A673 (cell line): ENCODE measurements around the gene SEC62. TPM values are rescaled to one million over a fixed set of nuclear protein-coding genes. Genes with fewer than 3 reads are reported as not detected.

Source experiments
- BruUV-seq: library from RNA; stranded (reverse); fragments of 400-500 nt; replicated peaks from 2 replicates; lab custom pipeline; 2021; lab: Mats Ljungman, UMichigan
- CTCF ChIA-PET: fragments of 300-600 bp; sonication (Branson Sonifier 250); formaldehyde crosslinking; loops from one replicate; lab custom pipeline; 2022; ENCODE audit warnings: antibody characterized with exemption; lab: Charles Lee
- POLR2A ChIA-PET: fragments of 300-600 bp; sonication (Branson Sonifier 250); formaldehyde crosslinking; loops from one replicate; lab custom pipeline; 2022; ENCODE audit warnings: antibody characterized with exemption; ENCODE audit not compliant: low non-redundant PET; lab: Charles Lee
- DNase-seq: peaks from one replicate; pipeline ENCODE4 v3.0.0-alpha.2; 2015; ENCODE audit warnings: low spot score
- H3K27ac ChIP-seq: fragments of 200-600 bp; sonication (generic); 2 replicates; pipeline ENCODE4 v1.5.1; 2016; ENCODE audit warnings: mixed run types, low read depth, mild to moderate bottlenecking, mixed read lengths, antibody characterized with exemption, low read length; ENCODE audit not compliant: poor library complexity, severe bottlenecking
- H3K27me3 ChIP-seq: fragments of 200-600 bp; sonication (generic); replicated peaks from 2 replicates; pipeline ENCODE4 v1.6.1; 2017; ENCODE audit warnings: mixed run types, low read depth, mild to moderate bottlenecking, mixed read lengths, antibody characterized with exemption, low read length; ENCODE audit not compliant: insufficient read depth, poor library complexity
- H3K36me3 ChIP-seq: fragments of 200-600 bp; sonication (generic); 2 replicates; pipeline ENCODE4 v1.6.1; 2016; ENCODE audit warnings: mixed run types, mild to moderate bottlenecking, mixed read lengths, antibody characterized with exemption, low read length; ENCODE audit not compliant: insufficient read depth, poor library complexity, severe bottlenecking
- H3K4me1 ChIP-seq: fragments of 200-600 bp; sonication (generic); 2 replicates; pipeline ENCODE4 v1.6.1; 2017; ENCODE audit warnings: mixed run types, mild to moderate bottlenecking, mixed read lengths, antibody characterized with exemption, low read length; ENCODE audit not compliant: insufficient read depth, poor library complexity, severe bottlenecking
- H3K4me3 ChIP-seq: fragments of 200-600 bp; sonication (generic); 2 replicates; pipeline ENCODE4 v1.5.1; 2016; ENCODE audit warnings: low read depth, mixed run types, mild to moderate bottlenecking, mixed read lengths, low read length; ENCODE audit not compliant: poor library complexity, severe bottlenecking
- H3K9me3 ChIP-seq: fragments of 200-600 bp; sonication (generic); 2 replicates; pipeline ENCODE4 v1.6.1; 2016; ENCODE audit warnings: mixed run types, low read depth, mild to moderate bottlenecking, mixed read lengths, antibody characterized with exemption, low read length; ENCODE audit not compliant: poor library complexity, severe bottlenecking
- EZH2 ChIP-seq: fragments of 200-600 bp; sonication (generic); IDR thresholded peaks from 2 replicates; pipeline ENCODE4 v1.6.1; 2017; ENCODE audit warnings: borderline replicate concordance, low read depth, mild to moderate bottlenecking, mixed read lengths, antibody characterized with exemption, low read length; ENCODE audit not compliant: poor library complexity, severe bottlenecking
- intact Hi-C: fragments of 100-400 bp; cut with micrococcal nuclease; formaldehyde crosslinking; loops from one replicate; pipeline ENCODE4 v1.10.0; 2022; ENCODE audit not compliant: unreplicated experiment
- total RNA-seq: library from RNA; stranded (reverse); gene quantifications from 2 replicates; pipeline ENCODE4 v1.2.3, GENCODE V29; 2021
- TF ChIP-seq, protein P1 (sequence below): fragments of 300-800, 200-600 bp; sonication (generic); conservative IDR thresholded peaks from 2 replicates; pipeline ENCODE4 v1.5.1; 2017; ENCODE audit warnings: low read depth, mild to moderate bottlenecking, antibody characterized with exemption, low read length, moderate library complexity, mixed read lengths

Gene SEC62
- total RNA-seq, 1 experiment from 2014 or later: 80.9 TPM

DNA sequence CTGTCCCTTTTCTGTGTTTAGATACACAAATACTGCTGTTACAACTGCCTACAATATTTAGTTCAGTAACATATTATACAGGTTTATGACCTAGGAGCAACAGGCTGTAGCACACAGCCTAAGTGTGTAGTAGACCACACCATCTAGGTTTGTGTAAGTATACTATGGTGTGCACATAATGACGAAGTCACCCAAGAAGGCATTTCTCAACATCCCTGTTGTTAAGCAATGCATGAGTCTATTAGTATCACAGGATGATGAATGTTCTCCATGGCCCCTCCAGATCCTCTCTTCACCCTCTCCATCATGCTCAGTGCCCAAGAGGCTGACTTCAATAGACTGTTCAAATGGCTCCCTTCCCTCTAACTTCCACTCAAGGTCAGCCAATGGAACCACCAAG lies 14.6 kb upstream of the SEC62 start:
- BruUV-seq: no TSS peak
- no peak for TF ChIP-seq EZH2
- TF ChIP-seq, protein P1, sequence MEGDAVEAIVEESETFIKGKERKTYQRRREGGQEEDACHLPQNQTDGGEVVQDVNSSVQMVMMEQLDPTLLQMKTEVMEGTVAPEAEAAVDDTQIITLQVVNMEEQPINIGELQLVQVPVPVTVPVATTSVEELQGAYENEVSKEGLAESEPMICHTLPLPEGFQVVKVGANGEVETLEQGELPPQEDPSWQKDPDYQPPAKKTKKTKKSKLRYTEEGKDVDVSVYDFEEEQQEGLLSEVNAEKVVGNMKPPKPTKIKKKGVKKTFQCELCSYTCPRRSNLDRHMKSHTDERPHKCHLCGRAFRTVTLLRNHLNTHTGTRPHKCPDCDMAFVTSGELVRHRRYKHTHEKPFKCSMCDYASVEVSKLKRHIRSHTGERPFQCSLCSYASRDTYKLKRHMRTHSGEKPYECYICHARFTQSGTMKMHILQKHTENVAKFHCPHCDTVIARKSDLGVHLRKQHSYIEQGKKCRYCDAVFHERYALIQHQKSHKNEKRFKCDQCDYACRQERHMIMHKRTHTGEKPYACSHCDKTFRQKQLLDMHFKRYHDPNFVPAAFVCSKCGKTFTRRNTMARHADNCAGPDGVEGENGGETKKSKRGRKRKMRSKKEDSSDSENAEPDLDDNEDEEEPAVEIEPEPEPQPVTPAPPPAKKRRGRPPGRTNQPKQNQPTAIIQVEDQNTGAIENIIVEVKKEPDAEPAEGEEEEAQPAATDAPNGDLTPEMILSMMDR: no peak

DNA sequence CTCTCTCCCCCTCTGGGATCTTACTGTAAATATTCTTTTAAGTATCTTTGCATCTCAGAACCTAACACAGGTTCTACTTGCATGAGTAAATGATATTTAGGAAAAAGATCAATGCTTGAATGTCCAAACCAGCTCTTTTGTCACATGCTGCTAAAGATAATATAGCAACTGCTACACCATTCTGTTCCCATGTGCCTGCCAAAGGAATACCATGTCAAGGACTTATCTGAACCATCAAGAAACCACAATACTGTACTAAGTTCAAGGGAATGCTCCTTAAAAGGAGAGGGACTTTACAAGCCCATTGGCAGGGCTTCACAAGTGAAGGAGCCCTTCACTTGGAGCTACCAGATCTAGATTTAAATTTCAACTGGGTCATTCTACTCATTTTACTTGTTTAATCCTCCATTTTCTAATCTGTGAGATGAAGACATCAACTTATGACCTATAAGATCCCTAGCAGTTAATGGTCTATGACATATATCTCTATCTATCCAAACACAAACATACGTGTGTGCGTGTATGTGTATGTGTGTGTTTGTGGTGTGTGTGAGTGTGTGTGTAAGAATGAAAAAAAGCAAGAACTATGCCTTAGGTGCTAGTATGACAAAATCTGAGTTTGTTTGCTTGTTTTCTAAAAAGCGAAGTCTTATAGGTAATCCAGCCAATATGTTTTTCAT lies 13.0 kb upstream of the SEC62 start:
- ChIA-PET CTCF (no interaction called here), POLR2A (no interaction called here)
- Histone ChIP-seq H3K9me3 (no peaks in the 10 kb centered on the region), H3K36me3 (no peaks in the 10 kb centered on the region), H3K4me1 (no peaks in the 10 kb centered on the region), H3K4me3 (no peak overlapping the region), H3K27ac (no peak overlapping the region), H3K27me3 (no peaks in the 10 kb centered on the region)
- DNase-seq: no peak
- intact Hi-C loops: no loop called here
- TF ChIP-seq EZH2: no peak
- TF ChIP-seq, protein P1: no peak
- no TSS peak for BruUV-seq

More for the DNA sequence above, 14.6 kb upstream of the SEC62 start:
- H3K4me3 ChIP-seq: no peak overlapping the region
- H3K4me1 ChIP-seq: no peaks in the 10 kb centered on the region
- H3K27ac ChIP-seq: no peak overlapping the region
- H3K27me3 ChIP-seq: no peaks in the 10 kb centered on the region
- POLR2A ChIA-PET: no interaction called here
- DNase-seq: no peak
- H3K36me3 ChIP-seq: no peaks in the 10 kb centered on the region
- H3K9me3 ChIP-seq: no peaks in the 10 kb centered on the region
- intact Hi-C loops: no loop called here
- CTCF ChIA-PET: no interaction called here

DNA sequence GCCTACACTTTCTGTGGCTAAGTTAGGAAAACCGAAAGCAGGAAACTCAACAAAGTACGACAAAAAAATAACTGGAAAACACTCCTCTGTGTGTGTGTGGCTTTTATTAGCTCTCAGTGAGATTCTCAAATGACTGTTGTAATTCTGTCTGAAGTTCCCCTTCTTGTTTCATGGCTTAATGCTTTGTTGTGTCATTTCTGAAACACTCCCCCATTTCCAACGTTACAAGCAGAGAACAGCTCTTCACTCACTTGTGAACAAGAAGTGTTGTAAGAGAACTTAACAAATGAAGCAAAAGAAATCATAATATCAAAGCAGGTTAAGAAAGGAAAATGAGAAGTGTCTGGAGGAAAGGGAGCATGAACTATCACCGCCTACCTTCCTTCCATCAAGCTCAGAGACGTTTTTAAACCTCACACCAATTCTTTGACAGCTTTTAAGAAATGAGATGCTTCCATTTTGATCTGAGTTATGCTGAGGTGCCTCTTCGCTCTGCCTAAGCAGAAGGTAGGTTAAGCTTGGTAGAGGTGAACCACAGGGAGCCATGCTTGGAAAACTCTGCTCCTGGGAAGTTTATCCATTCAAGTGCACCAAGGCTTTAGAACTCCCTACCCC lies 12.4 kb upstream of the SEC62 start:
- no peak overlapping the region for H3K27ac ChIP-seq
- no peaks in the 10 kb centered on the region for H3K9me3 ChIP-seq
- no peaks in the 10 kb centered on the region for H3K27me3 ChIP-seq
- DNase-seq: no peak
- ChIA-PET POLR2A (interaction anchor here (0.5 kb wide), 1 partner anchor 326 kb away, joined by 3 read pairs; no protein-coding TSS in a partner anchor), CTCF (no interaction called here)
- no TSS peak for BruUV-seq
- TF ChIP-seq EZH2: no peak
- TF ChIP-seq, protein P1: no peak
- no peaks in the 10 kb centered on the region for H3K4me1 ChIP-seq
- no peaks in the 10 kb centered on the region for H3K36me3 ChIP-seq
- intact Hi-C loops: no loop called here
- no peak overlapping the region for H3K4me3 ChIP-seq
